B cell (primary cell): ENCODE data around the gene FSTL5. TPM values are rescaled to one million over a fixed set of nuclear protein-coding genes. Genes with fewer than 3 reads are reported as not detected.

Source experiments
- ATAC-seq: fragments of 200-7000 bp; cut with Tn5 transposase; one replicate; pipeline ENCODE4 v1.10.0; 2021; ENCODE audit warnings: low read depth, mild to moderate bottlenecking, moderate number of reproducible peaks, moderate library complexity
- CTCF ChIA-PET: fragments of 350-600 bp; sonication (Branson Sonifier 250); formaldehyde crosslinking; loops from one replicate; lab custom pipeline; 2021; ENCODE audit warnings: antibody characterized with exemption, inconsistent platforms; lab: Charles Lee
- POLR2A ChIA-PET: fragments of 350-600 bp; sonication (Branson Sonifier 250); formaldehyde crosslinking; loops from one replicate; lab custom pipeline; 2021; ENCODE audit warnings: antibody characterized with exemption; lab: Charles Lee
- DNase-seq: peaks from one replicate; pipeline ENCODE4 v3.0.0; 2013
- H2AFZ ChIP-seq: 2 replicates; pipeline ENCODE4 v1.6.1; 2012; ENCODE audit warnings: mild to moderate bottlenecking, low read depth, low read length; ENCODE audit not compliant: insufficient read depth, poor library complexity, severe bottlenecking
- H3K27ac ChIP-seq, 2 donors: 1 replicate in 1 of 2; 2 replicates in 1 of 2; pipeline ENCODE4 v1.5.1; 2012 to 2013; ENCODE audit warnings: low read length in 2 of 2, mild to moderate bottlenecking in 2 of 2, moderate library complexity in 1 of 2
- H3K27me3 ChIP-seq, 4 experiments: fragments of 200-600 bp in 1 of 4; sonication (generic) in 1 of 4; replicated peaks in 1 of 4; 1 replicate in 2 of 4; 2 replicates in 2 of 4; pipeline versions ENCODE4 v1.6.1 to v1.7.0; 2013 to 2016; ENCODE audit warnings: low read length in 3 of 4, mild to moderate bottlenecking in 2 of 4, mixed read lengths in 1 of 4, moderate library complexity in 1 of 4; ENCODE audit not compliant: insufficient read depth in 4 of 4, control insufficient read depth in 3 of 4; ENCODE audit errors: control extremely low read depth in 1 of 4
- H3K36me3 ChIP-seq, 2 experiments: replicated peaks in 1 of 2; 1 replicate in 1 of 2; 2 replicates in 1 of 2; pipeline versions ENCODE4 v1.6.1 to v1.7.1; 2013; ENCODE audit warnings: low read length in 1 of 2; ENCODE audit not compliant: insufficient read depth in 2 of 2, control insufficient read depth in 1 of 2; ENCODE audit errors: control extremely low read depth in 1 of 2, extremely low read depth in 1 of 2
- H3K4me1 ChIP-seq, 2 donors: fragments of 200-600 bp in 1 of 2; sonication (generic) in 1 of 2; 1 replicate in 1 of 2; 2 replicates in 1 of 2; pipeline versions ENCODE4 v1.5.1 to v1.6.1; 2013 to 2017; ENCODE audit warnings: low read length in 2 of 2; ENCODE audit not compliant: control insufficient read depth in 2 of 2, insufficient read depth in 2 of 2
- H3K4me2 ChIP-seq: replicated peaks from 2 replicates; pipeline ENCODE3; 2012; ENCODE audit warnings: mild to moderate bottlenecking, low read depth, low read length; ENCODE audit not compliant: poor library complexity, severe bottlenecking
- H3K4me3 ChIP-seq, 5 experiments: fragments of 200-600 bp in 1 of 5; sonication (generic) in 1 of 5; 1 replicate in 3 of 5; 2 replicates in 2 of 5; pipeline versions ENCODE4 v1.5.1 to v1.7.0; 2011 to 2016; ENCODE audit warnings: low read length in 4 of 5, mild to moderate bottlenecking in 4 of 5, low read depth in 2 of 5, control low read depth in 1 of 5, moderate library complexity in 1 of 5; ENCODE audit not compliant: insufficient read depth in 1 of 5; ENCODE audit errors: control extremely low read depth in 1 of 5, extremely low read depth in 1 of 5
- H3K79me2 ChIP-seq: fragments of 200-600 bp; sonication (generic); one replicate; pipeline ENCODE4 v1.6.0; 2016; ENCODE audit warnings: low read length; ENCODE audit not compliant: control insufficient read depth, insufficient read depth
- H3K9ac ChIP-seq: fragments of 200-600 bp; sonication (generic); 2 replicates; pipeline ENCODE4 v1.6.1; 2017; ENCODE audit warnings: mild to moderate bottlenecking, low read length, moderate library complexity
- H3K9me3 ChIP-seq, 3 donors: one replicate each; pipeline versions ENCODE4 v1.6.1 to v1.7.1; 2013; ENCODE audit warnings: low read length in 2 of 3; ENCODE audit not compliant: control insufficient read depth in 2 of 3, insufficient read depth in 1 of 3; ENCODE audit errors: control extremely low read depth in 1 of 3
- H4K20me1 ChIP-seq: 2 replicates; pipeline ENCODE4 v1.6.0; 2012; ENCODE audit warnings: mild to moderate bottlenecking, low read length; ENCODE audit not compliant: insufficient read depth, control insufficient read depth, poor library complexity, severe bottlenecking
- H3K27ac Mint-ChIP-seq: one replicate; pipeline ENCODE4 v1.8.0; 2021; ENCODE audit warnings: mixed read lengths
- H3K27me3 Mint-ChIP-seq: one replicate; pipeline ENCODE4 v1.8.0; 2021; ENCODE audit warnings: mixed read lengths
- H3K4me1 Mint-ChIP-seq: one replicate; pipeline ENCODE4 v1.8.0; 2021; ENCODE audit warnings: mixed read lengths
- H3K4me3 Mint-ChIP-seq: one replicate; pipeline ENCODE4 v1.8.0; 2021; ENCODE audit warnings: mixed read lengths
- H3K9me3 Mint-ChIP-seq: one replicate; pipeline ENCODE4 v1.8.0; 2022; ENCODE audit warnings: mixed read lengths; ENCODE audit not compliant: insufficient read depth
- EZH2 ChIP-seq: IDR thresholded peaks from 2 replicates; pipeline ENCODE4 v1.6.1; 2012; ENCODE audit warnings: borderline replicate concordance, low read depth, mild to moderate bottlenecking, moderate library complexity, low read length; ENCODE audit not compliant: insufficient read depth, poor library complexity, severe bottlenecking
- WGBS: methylation state at CpG from one replicate; pipeline ENCODE4 v1.1.5; 2013; ENCODE audit warnings: missing lambda C conversion rate; ENCODE audit not compliant: insufficient coverage; 5-methylcytosine and 5-hydroxymethylcytosine counted together
- intact Hi-C: fragments of 100-400 bp; cut with micrococcal nuclease; formaldehyde crosslinking; loops from one replicate; pipeline ENCODE4 v1.10.0; 2022
- polyA plus RNA-seq: library from polyadenylated mRNA; depleted of rRNA; stranded (reverse); fragments of >200 nt; gene quantifications from 2 replicates; pipeline ENCODE4 v1.2.3, GENCODE V29; 2012
- total RNA-seq, 2 donors: library from RNA; stranded (reverse); fragments of 120-200 nt in 1 of 2; gene quantifications; 1 replicate in 1 of 2; 2 replicates in 1 of 2; pipeline versions ENCODE4 v1.2.3 to v1.2.4, GENCODE V29; 2013 to 2022
- TF ChIP-seq, protein P1 (sequence below): fragments of 200-600 bp; IDR thresholded peaks from one replicate; pipeline ENCODE4 v1.8.0; 2022; ENCODE audit warnings: antibody characterized with exemption, mild to moderate bottlenecking

FSTL5 gene
- total and polyA plus RNA-seq, 2 donors (not counting 1 experiment from before 2014, with no cell fraction given), result not detected

DNA sequence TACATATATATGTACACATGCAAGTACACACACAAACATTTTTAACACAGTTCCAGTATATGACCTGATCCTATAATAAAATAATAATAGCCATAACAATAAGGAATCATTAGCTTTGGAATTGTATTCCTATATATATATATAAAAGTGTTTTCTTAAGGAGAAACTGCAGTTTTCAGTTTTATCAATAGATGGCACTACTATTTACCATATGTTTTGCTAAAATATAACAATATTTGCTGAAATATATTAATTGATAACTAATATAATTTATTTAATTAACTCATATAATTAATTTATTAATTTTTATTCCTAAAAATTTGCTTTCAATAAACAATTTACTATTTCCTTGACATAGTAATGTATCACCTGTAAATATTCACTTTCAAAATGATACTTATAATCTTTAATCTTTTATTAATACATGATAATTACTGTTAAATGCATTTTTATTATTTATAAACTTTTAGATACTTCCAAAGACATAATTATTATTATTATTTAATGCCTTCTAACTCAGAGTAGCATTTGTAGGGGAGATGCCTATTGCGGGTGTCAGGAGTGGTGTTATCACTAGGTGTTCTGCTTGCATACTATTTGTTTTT lies 599.5 kb downstream of the FSTL5 start:
- Mint-ChIP-seq H3K9me3 (peaks cover 1% of the 10 kb centered on the region), H3K4me3 (no peak overlapping the region), H3K27ac (no peak overlapping the region), H3K4me1 (no peaks in the 10 kb centered on the region), H3K27me3 (no peaks in the 10 kb centered on the region)
- H3K36me3 ChIP-seq, result no peaks in the 10 kb centered on the region
- no peaks in the 10 kb centered on the region for H3K27me3 ChIP-seq
- no peak for ATAC-seq
- intact Hi-C loops, result no loop called here
- CTCF ChIA-PET, result no interaction called here
- no peaks in the 10 kb centered on the region for H3K4me1 ChIP-seq
- H3K79me2 ChIP-seq, result no peaks in the 10 kb centered on the region
- no peaks in the 10 kb centered on the region for H3K9me3 ChIP-seq
- H3K4me3 ChIP-seq, result no peak overlapping the region
- no peaks in the 10 kb centered on the region for H4K20me1 ChIP-seq
- TF ChIP-seq, protein P1, sequence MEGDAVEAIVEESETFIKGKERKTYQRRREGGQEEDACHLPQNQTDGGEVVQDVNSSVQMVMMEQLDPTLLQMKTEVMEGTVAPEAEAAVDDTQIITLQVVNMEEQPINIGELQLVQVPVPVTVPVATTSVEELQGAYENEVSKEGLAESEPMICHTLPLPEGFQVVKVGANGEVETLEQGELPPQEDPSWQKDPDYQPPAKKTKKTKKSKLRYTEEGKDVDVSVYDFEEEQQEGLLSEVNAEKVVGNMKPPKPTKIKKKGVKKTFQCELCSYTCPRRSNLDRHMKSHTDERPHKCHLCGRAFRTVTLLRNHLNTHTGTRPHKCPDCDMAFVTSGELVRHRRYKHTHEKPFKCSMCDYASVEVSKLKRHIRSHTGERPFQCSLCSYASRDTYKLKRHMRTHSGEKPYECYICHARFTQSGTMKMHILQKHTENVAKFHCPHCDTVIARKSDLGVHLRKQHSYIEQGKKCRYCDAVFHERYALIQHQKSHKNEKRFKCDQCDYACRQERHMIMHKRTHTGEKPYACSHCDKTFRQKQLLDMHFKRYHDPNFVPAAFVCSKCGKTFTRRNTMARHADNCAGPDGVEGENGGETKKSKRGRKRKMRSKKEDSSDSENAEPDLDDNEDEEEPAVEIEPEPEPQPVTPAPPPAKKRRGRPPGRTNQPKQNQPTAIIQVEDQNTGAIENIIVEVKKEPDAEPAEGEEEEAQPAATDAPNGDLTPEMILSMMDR, result no peak
- TF ChIP-seq EZH2, result no peak
- H3K4me2 ChIP-seq, result no peak overlapping the region
- no peak overlapping the region for H3K9ac ChIP-seq
- POLR2A ChIA-PET, result no interaction called here
- no peak overlapping the region for H3K27ac ChIP-seq
- WGBS, result no CpG with 5 or more reads among the region's 1 CpG
- H2AFZ ChIP-seq, result no peak overlapping the region
- no peak for DNase-seq

DNA sequence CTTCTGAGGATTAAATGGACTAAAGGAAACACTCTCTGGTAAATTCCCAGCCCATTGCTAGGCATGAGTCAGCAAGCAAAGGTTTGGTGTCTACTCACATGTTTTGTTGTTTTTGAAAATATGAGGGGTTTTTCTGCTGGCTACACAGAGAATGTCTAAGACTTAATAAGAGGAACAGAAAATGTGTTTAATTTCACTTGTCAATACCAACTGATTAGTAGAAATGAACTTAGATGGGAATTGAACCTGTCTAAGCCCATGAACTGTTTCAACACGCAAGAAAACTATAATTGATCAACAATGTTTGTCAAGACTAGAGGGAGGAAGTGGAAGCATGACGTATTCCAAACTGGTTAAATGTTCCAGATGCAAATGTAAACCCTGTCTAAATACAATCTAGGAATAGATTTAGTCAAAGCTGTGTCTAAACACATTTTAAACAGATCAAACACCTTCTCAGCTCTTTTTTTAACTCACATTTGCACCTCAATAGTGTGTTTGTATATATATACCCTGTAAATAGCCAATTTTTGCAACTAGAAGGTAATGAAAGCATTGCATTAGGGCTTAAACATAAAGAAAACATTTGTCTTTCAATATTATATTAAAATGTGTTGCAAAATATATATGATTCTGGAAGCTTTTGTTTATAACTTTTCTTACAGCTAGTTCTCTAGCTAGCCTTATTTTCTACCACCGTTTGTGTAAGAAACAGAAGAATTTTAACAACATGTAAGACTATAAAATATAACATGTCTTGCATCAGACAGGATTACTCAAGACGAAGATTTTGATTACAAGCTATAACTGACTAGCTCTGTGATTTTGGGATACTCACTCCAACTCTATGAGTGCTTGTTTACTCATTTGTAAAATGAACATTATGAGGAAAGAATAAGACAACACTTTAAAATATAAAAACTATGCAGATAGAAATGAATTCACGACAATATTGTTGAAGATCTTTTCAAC lies 607.8 kb downstream of the FSTL5 start:
- no peaks in the 10 kb centered on the region for H3K9me3 ChIP-seq
- no peak overlapping the region for H3K4me2 ChIP-seq
- Mint-ChIP-seq H3K9me3 (peaks cover 3% of the 10 kb centered on the region), H3K4me1 (no peaks in the 10 kb centered on the region), H3K27me3 (no peaks in the 10 kb centered on the region), H3K4me3 (no peak overlapping the region), H3K27ac (no peak overlapping the region)
- H3K27me3 ChIP-seq, result no peaks in the 10 kb centered on the region
- no peak for ATAC-seq
- intact Hi-C loops, result no loop called here
- DNase-seq, result no peak
- H4K20me1 ChIP-seq, result no peaks in the 10 kb centered on the region
- no peaks in the 10 kb centered on the region for H3K36me3 ChIP-seq
- H3K79me2 ChIP-seq, result no peaks in the 10 kb centered on the region
- TF ChIP-seq, protein P1, result no peak
- TF ChIP-seq EZH2, result no peak
- no peaks in the 10 kb centered on the region for H3K4me1 ChIP-seq
- H2AFZ ChIP-seq, result no peak overlapping the region
- no peak overlapping the region for H3K27ac ChIP-seq
- POLR2A ChIA-PET, result no interaction called here
- no peak overlapping the region for H3K9ac ChIP-seq
- CTCF ChIA-PET, result no interaction called here
- H3K4me3 ChIP-seq, result no peak overlapping the region
- no CpG with 5 or more reads among the region's 5 CpGs for WGBS
